Endodermal cell (in vitro differentiated cells): Measurements from ENCODE around the gene OGA. TPM values are rescaled to one million over a fixed set of nuclear protein-coding genes. Genes with fewer than 3 reads are reported as not detected.

ENCODE experiments used
- DNase-seq: peaks from one replicate; pipeline ENCODE4 v3.0.0-alpha.2; 2017
- H3K27ac ChIP-seq: 2 replicates; pipeline ENCODE4 v1.5.1; 2013; ENCODE audit warnings: mild to moderate bottlenecking, low read depth, low read length, moderate library complexity
- H3K27me3 ChIP-seq: 2 replicates; pipeline ENCODE4 v1.6.1; 2013; ENCODE audit warnings: mild to moderate bottlenecking, low read length, moderate library complexity; ENCODE audit not compliant: insufficient read depth, control insufficient read depth, poor library complexity, severe bottlenecking
- H3K36me3 ChIP-seq: 2 replicates; pipeline ENCODE4 v1.7.0; 2013; ENCODE audit warnings: mild to moderate bottlenecking, low read length, moderate library complexity; ENCODE audit not compliant: control insufficient read depth, insufficient read depth
- H3K4me1 ChIP-seq: one replicate; pipeline ENCODE4 v1.7.0; 2013; ENCODE audit warnings: low read length; ENCODE audit not compliant: control insufficient read depth, insufficient read depth
- H3K4me3 ChIP-seq: 2 replicates; pipeline ENCODE4 v1.5.1; 2013; ENCODE audit warnings: mild to moderate bottlenecking, low read length, moderate library complexity
- H3K9ac ChIP-seq: 2 replicates; pipeline ENCODE4 v1.6.1; 2013; ENCODE audit warnings: mild to moderate bottlenecking, low read length, moderate library complexity; ENCODE audit not compliant: poor library complexity, severe bottlenecking; ENCODE audit errors: extremely low read depth
- H3K9me3 ChIP-seq: 2 replicates; pipeline ENCODE4 v1.6.1; 2013; ENCODE audit warnings: mild to moderate bottlenecking, low read length, moderate library complexity; ENCODE audit not compliant: control insufficient read depth
- H3K27ac Mint-ChIP-seq: 2 replicates; pipeline ENCODE4 v1.8.0; 2020; ENCODE audit warnings: mixed read lengths
- H3K27me3 Mint-ChIP-seq: 2 replicates; pipeline ENCODE4 v1.8.0; 2021; ENCODE audit warnings: mild to moderate bottlenecking, mixed read lengths; ENCODE audit not compliant: insufficient read depth
- H3K36me3 Mint-ChIP-seq: 2 replicates; pipeline ENCODE4 v1.8.0; 2020; ENCODE audit warnings: low read depth, mixed read lengths
- H3K4me1 Mint-ChIP-seq: 2 replicates; pipeline ENCODE4 v1.8.0; 2020; ENCODE audit warnings: mixed read lengths
- H3K4me3 Mint-ChIP-seq: 2 replicates; pipeline ENCODE4 v1.8.0; 2020; ENCODE audit warnings: mild to moderate bottlenecking, moderate library complexity, mixed read lengths
- H3K9me3 Mint-ChIP-seq: 2 replicates; pipeline ENCODE4 v1.8.0; 2020; ENCODE audit warnings: mild to moderate bottlenecking, mixed read lengths
- WGBS, 2 experiments: methylation state at CpG; one replicate each; pipeline versions ENCODE4 v1.1.5 to v1.1.7; 2013; ENCODE audit warnings: missing lambda C conversion rate in 2 of 2, mixed read lengths in 1 of 2; ENCODE audit not compliant: insufficient coverage in 1 of 2, insufficient read length in 1 of 2; 5-methylcytosine and 5-hydroxymethylcytosine counted together
- total RNA-seq, 2 donors: library from RNA; stranded (reverse); fragmentation: NEBNext Ultra II Directional in 1 of 2; extraction: Animal tissue kit (Norgen Biotek cat#: 25700) in 1 of 2; gene quantifications; 2 replicates in 1 of 2; 3 replicates in 1 of 2; pipeline ENCODE4 v1.2.1, GENCODE V29; 2021
- TF ChIP-seq, protein P1 (sequence below): fragments of 200-600 bp; sonication (generic); conservative IDR thresholded peaks from 2 replicates; pipeline ENCODE4 v1.5.0; 2021; ENCODE audit warnings: antibody characterized with exemption, mild to moderate bottlenecking

The OGA gene
- total RNA-seq, 2 donors from 2014 or later = 138 to 149 TPM

DNA sequence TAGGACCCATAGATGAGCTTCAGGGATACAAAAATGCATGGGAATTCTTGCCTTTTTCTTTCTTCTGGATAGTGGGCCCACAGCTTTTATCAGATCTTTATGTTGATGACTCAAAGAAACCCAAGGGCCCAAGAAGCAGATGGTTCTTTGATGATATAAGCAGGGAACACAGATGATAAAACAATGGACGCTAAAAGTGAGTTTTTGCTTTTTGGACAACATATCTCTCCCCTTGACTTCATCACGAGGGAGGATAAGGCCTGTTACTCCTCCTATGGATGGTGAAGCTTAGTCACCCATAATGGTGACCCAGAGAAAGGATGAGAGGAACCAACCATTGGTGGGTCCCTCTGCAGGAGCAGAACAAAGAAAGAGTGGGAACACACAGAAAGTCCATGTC, 6.5 kb upstream of the OGA start:
- H3K36me3 Mint-ChIP-seq = no peaks in the 10 kb centered on the region
- Histone ChIP-seq H3K4me1 (no peaks in the 10 kb centered on the region), H3K27ac (no peak overlapping the region), H3K4me3 (no peak overlapping the region), H3K9ac (no peak overlapping the region), H3K9me3 (no peaks in the 10 kb centered on the region), H3K36me3 (no peaks in the 10 kb centered on the region), H3K27me3 (no peaks in the 10 kb centered on the region)
- TF ChIP-seq, protein P1, sequence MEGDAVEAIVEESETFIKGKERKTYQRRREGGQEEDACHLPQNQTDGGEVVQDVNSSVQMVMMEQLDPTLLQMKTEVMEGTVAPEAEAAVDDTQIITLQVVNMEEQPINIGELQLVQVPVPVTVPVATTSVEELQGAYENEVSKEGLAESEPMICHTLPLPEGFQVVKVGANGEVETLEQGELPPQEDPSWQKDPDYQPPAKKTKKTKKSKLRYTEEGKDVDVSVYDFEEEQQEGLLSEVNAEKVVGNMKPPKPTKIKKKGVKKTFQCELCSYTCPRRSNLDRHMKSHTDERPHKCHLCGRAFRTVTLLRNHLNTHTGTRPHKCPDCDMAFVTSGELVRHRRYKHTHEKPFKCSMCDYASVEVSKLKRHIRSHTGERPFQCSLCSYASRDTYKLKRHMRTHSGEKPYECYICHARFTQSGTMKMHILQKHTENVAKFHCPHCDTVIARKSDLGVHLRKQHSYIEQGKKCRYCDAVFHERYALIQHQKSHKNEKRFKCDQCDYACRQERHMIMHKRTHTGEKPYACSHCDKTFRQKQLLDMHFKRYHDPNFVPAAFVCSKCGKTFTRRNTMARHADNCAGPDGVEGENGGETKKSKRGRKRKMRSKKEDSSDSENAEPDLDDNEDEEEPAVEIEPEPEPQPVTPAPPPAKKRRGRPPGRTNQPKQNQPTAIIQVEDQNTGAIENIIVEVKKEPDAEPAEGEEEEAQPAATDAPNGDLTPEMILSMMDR = no peak
- peaks cover under 1% of the 10 kb centered on the region for H3K4me1 Mint-ChIP-seq
- H3K27ac Mint-ChIP-seq = no peak overlapping the region
- 85 to 89% methylated on average over 2 of the region's 2 CpGs for WGBS, 2 experiments
- no peaks in the 10 kb centered on the region for H3K9me3 Mint-ChIP-seq
- H3K4me3 Mint-ChIP-seq = no peak overlapping the region
- DNase-seq = no peak
- H3K27me3 Mint-ChIP-seq = peaks cover 4% of the 10 kb centered on the region

DNA sequence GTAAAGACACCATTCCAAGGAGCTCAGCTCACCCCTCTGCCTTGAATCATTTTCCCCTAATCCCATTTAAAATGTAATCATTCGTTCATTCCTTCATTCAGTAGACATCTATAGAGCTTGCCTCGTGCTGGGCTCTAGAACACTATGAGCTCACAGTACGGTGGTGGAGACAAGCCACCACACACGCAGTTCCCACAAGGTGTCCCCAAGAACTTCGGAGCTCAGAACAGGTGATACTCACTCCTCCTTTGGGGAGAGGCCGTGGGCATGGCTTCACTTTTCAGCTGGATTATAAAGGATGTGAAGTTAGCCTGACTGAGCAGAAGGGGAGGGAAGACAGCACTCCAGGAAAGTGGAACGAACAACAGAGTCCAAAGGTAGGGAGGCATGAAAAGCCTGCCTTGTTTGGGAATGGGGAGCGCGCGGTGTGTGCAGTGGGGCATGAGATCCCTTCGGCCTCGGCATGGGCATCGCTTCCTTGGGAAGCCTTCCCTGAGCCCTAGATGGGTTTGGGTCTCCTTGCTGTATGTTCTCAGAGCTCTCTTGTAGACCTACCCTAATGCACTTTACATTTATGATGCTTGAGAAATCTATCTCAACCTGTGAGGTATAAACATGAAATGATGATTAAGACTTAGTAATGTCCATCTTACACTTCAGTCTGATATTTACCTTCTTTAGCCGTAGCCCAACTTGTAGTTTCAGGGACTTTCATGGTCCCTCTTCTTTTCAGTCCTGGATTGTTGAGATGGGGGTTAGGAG, 809 bp upstream of the OGA start:
- TF ChIP-seq, protein P1 = no peak
- no peaks in the 10 kb centered on the region for H3K4me1 ChIP-seq
- no peak for DNase-seq

DNA sequence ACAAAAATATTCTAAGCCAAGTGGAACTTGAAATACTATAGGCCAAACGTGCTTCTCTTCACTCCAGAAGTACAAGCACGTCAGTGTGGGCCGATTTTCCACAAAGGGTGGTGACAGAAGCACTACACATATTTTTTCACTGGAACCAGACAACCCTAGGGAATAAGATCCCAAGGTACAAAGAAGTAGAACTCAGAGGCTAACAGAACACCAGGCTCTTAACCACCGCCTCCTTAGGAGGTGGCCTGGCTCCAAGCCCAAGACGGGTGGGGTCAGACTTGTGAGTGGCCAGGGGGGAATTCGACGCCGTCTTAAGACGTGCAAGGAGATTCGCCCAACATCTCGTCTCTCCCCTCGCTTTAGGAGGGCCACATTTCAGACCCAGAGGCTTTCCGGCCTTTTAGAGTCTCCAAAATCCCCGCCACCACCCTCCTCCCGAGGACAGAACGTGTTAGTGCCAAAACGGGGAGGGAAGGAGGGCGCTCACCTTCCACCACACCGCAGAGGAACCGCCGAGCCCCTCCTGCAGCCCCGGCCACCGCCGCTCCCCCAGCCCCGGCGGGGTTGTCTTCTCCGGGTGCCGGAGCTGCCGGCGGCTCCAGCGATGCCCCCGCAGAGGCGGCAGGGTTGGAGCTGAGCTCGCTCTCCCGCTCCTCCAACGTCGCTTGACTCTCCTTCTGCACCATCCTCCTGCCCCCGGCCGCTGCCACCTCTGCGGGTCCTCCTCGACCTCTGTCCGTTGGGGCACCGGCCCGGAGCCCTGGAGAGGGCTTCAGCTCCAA, 716 bp downstream of the OGA start:
- peaks cover 16% of the 10 kb centered on the region for H3K36me3 Mint-ChIP-seq
- peak overlapping the region; percentile 99 for H3K27ac ChIP-seq
- H3K4me3 ChIP-seq = peak overlapping the region; percentile 96
- TF ChIP-seq, protein P1 = no peak
- H3K27ac Mint-ChIP-seq = peak overlapping the region; percentile 99
- H3K36me3 ChIP-seq = peaks cover 11% of the 10 kb centered on the region
- no peaks in the 10 kb centered on the region for H3K9me3 Mint-ChIP-seq
- H3K9me3 ChIP-seq = no peaks in the 10 kb centered on the region
- H3K4me3 Mint-ChIP-seq = peak overlapping the region; percentile 96
- H3K27me3 ChIP-seq = no peaks in the 10 kb centered on the region
- WGBS, 2 experiments = 0% methylated on average over 15 to 44 of the region's 44 CpGs
- DNase-seq = peak; percentile 70
- H3K9ac ChIP-seq = peak overlapping the region; percentile 99
- peaks cover 19% of the 10 kb centered on the region for H3K4me1 Mint-ChIP-seq
- H3K4me1 ChIP-seq = no peaks in the 10 kb centered on the region
- H3K27me3 Mint-ChIP-seq = no peaks in the 10 kb centered on the region

More for the DNA sequence above, 809 bp upstream of the OGA start:
- no peaks in the 10 kb centered on the region for H3K9me3 ChIP-seq
- peak overlapping the region; percentile 96 for H3K27ac Mint-ChIP-seq
- H3K4me1 Mint-ChIP-seq = peaks cover 14% of the 10 kb centered on the region
- peak overlapping the region; percentile 90 for H3K4me3 ChIP-seq
- H3K36me3 ChIP-seq = no peaks in the 10 kb centered on the region
- no peaks in the 10 kb centered on the region for H3K27me3 Mint-ChIP-seq
- H3K36me3 Mint-ChIP-seq = peaks cover 8% of the 10 kb centered on the region
- WGBS, 2 experiments = 26 to 43% methylated on average over 13 to 14 of the region's 14 CpGs
- H3K27me3 ChIP-seq = no peaks in the 10 kb centered on the region
- no peak overlapping the region for H3K27ac ChIP-seq
- peak overlapping the region; percentile 96 for H3K4me3 Mint-ChIP-seq
- H3K9ac ChIP-seq = peak overlapping the region; percentile 99
- no peaks in the 10 kb centered on the region for H3K9me3 Mint-ChIP-seq
